SK-N-SH (cell line): ENCODE results near the gene TRAK1.

ENCODE experiments used
- CHD2 ChIP-seq: fragments of 150-350 bp; IDR thresholded peaks from 2 replicates; pipeline ENCODE4 v1.6.1; 2018; ENCODE audit warnings: low read length; ENCODE audit not compliant: partially characterized antibody
- ELF1 ChIP-seq: IDR thresholded peaks from 2 replicates; pipeline ENCODE4 v1.4.0; 2012
- EP300 ChIP-seq, 2 experiments: IDR thresholded peaks; 2 replicates each; pipeline versions ENCODE4 v1.4.0 to v1.6.1; 2012; ENCODE audit warnings: borderline replicate concordance in 1 of 2, low read depth in 1 of 2, low read length in 1 of 2
- MXI1 ChIP-seq: IDR thresholded peaks from 2 replicates; pipeline ENCODE4 v1.6.1; 2012; ENCODE audit warnings: mild to moderate bottlenecking, low read depth, low read length, improper control_type of control experiment
- RCOR1 ChIP-seq: fragments of 150-350 bp; IDR thresholded peaks from 2 replicates; pipeline ENCODE4 v1.6.1; 2017; ENCODE audit warnings: antibody characterized with exemption, low read length
- RFX5 ChIP-seq: IDR thresholded peaks from 2 replicates; pipeline ENCODE4 v1.6.1; 2012; ENCODE audit warnings: mild to moderate bottlenecking, improper control_type of control experiment, low read length
- SMC3 ChIP-seq: IDR thresholded peaks from 2 replicates; pipeline ENCODE4 v1.6.1; 2012; ENCODE audit warnings: low read depth, low read length, improper control_type of control experiment
- TCF12 ChIP-seq: IDR thresholded peaks from 2 replicates; pipeline ENCODE4 v1.4.0; 2012
- YY1 ChIP-seq: IDR thresholded peaks from 2 replicates; pipeline ENCODE4 v1.4.0; 2012; ENCODE audit warnings: low read depth, mild to moderate bottlenecking
- TF ChIP-seq, protein P1 (sequence below): fragments of 200-600 bp; sonication (generic); IDR thresholded peaks from 2 replicates; pipeline ENCODE4 v1.6.1; 2017; ENCODE audit warnings: antibody characterized with exemption, mild to moderate bottlenecking, moderate library complexity
- TF ChIP-seq, protein P2 (sequence below): fragments of 150-350 bp; IDR thresholded peaks from 2 replicates; pipeline ENCODE4 v1.6.1; 2016; ENCODE audit warnings: mild to moderate bottlenecking, low read depth, low read length
- TF ChIP-seq, protein P3 (sequence below): fragments of 150-350 bp; IDR thresholded peaks from 2 replicates; pipeline ENCODE4 v1.6.1; 2017; ENCODE audit warnings: antibody characterized with exemption, low read length, low read depth, borderline replicate concordance

DNA sequence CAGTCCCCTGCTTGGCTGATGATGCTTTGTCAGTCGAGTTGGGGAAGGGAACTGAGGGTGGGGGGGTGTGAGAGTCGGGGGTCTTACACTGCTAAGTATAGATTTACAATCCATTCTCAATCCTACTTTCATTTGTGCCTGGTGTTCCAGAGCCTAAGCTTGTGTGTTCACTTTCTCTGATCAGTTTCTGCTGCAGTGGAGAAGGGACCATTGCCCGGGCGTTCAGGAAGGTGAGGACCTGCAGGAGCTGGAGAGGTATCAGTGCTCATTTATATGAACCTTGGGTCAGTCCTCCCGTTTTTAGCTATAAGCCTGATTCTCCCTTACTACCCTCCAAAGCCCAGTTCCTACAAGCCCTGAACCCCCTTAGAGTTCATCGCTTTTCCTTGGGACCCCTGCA is 41.0 kb upstream of the TRAK1 start:
- TF ChIP-seq EP300 (IDR thresholded peaks at IDR 0.05; ENCODE audit: borderline replicate concordance in 1 of 2, low read depth in 1 of 2, low read length in 1 of 2): no peak
- TF ChIP-seq, protein P1, sequence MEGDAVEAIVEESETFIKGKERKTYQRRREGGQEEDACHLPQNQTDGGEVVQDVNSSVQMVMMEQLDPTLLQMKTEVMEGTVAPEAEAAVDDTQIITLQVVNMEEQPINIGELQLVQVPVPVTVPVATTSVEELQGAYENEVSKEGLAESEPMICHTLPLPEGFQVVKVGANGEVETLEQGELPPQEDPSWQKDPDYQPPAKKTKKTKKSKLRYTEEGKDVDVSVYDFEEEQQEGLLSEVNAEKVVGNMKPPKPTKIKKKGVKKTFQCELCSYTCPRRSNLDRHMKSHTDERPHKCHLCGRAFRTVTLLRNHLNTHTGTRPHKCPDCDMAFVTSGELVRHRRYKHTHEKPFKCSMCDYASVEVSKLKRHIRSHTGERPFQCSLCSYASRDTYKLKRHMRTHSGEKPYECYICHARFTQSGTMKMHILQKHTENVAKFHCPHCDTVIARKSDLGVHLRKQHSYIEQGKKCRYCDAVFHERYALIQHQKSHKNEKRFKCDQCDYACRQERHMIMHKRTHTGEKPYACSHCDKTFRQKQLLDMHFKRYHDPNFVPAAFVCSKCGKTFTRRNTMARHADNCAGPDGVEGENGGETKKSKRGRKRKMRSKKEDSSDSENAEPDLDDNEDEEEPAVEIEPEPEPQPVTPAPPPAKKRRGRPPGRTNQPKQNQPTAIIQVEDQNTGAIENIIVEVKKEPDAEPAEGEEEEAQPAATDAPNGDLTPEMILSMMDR: no peak
- TF ChIP-seq, protein P2, sequence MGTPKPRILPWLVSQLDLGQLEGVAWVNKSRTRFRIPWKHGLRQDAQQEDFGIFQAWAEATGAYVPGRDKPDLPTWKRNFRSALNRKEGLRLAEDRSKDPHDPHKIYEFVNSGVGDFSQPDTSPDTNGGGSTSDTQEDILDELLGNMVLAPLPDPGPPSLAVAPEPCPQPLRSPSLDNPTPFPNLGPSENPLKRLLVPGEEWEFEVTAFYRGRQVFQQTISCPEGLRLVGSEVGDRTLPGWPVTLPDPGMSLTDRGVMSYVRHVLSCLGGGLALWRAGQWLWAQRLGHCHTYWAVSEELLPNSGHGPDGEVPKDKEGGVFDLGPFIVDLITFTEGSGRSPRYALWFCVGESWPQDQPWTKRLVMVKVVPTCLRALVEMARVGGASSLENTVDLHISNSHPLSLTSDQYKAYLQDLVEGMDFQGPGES: no peak
- no peak for TF ChIP-seq ELF1
- no peak for TF ChIP-seq YY1
- no peak for TF ChIP-seq MXI1
- TF ChIP-seq RFX5: no peak
- TF ChIP-seq CHD2: no peak
- TF ChIP-seq, protein P3, sequence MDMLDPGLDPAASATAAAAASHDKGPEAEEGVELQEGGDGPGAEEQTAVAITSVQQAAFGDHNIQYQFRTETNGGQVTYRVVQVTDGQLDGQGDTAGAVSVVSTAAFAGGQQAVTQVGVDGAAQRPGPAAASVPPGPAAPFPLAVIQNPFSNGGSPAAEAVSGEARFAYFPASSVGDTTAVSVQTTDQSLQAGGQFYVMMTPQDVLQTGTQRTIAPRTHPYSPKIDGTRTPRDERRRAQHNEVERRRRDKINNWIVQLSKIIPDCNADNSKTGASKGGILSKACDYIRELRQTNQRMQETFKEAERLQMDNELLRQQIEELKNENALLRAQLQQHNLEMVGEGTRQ: no peak
- no peak for TF ChIP-seq TCF12
- TF ChIP-seq SMC3: no peak
- TF ChIP-seq RCOR1: no peak
